Stomach smooth muscle (tissue), 2 donors: ENCODE data around the gene BFSP1.

Experiments used
- H3K27ac ChIP-seq: one replicate; pipeline ENCODE4 v1.7.0; 2013; ENCODE audit warnings: mild to moderate bottlenecking, low read length, inconsistent platforms
- H3K27me3 ChIP-seq, 2 donors: one replicate each; pipeline ENCODE4 v1.7.0; 2013; ENCODE audit warnings: low read length in 2 of 2; ENCODE audit not compliant: insufficient read depth in 2 of 2, control insufficient read depth in 1 of 2
- H3K36me3 ChIP-seq, 2 donors: one replicate each; pipeline ENCODE4 v1.7.0; 2013; ENCODE audit warnings: low read length in 2 of 2; ENCODE audit not compliant: control insufficient read depth in 2 of 2, insufficient read depth in 2 of 2
- H3K4me1 ChIP-seq: one replicate; pipeline ENCODE4 v1.7.0; 2013; ENCODE audit warnings: low read length; ENCODE audit not compliant: control insufficient read depth, insufficient read depth
- H3K4me3 ChIP-seq, 2 donors: one replicate each; pipeline ENCODE4 v1.7.0; 2013; ENCODE audit warnings: low read length in 2 of 2
- H3K9ac ChIP-seq, 2 donors: one replicate each; pipeline ENCODE4 v1.7.0; 2013; ENCODE audit warnings: low read length in 2 of 2, mild to moderate bottlenecking in 1 of 2
- H3K9me3 ChIP-seq, 2 donors: one replicate each; pipeline ENCODE4 v1.7.0; 2013; ENCODE audit warnings: low read length in 2 of 2; ENCODE audit not compliant: control insufficient read depth in 2 of 2
- donor health status: healthy.
- donor health status: Pancreatic carcinoma.

The BFSP1 gene

GRCh38 chr20:17505636-17506517, 25.3 kb downstream of the BFSP1 start:
- Histone ChIP-seq H3K4me1 (peaks cover 13% of the 10 kb centered on the region), H3K4me3 (peak overlapping the region; percentile 74 to 86), H3K9ac (peak overlapping the region; percentile 29 to 39), H3K9me3 (no peaks in the 10 kb centered on the region), H3K36me3 (no peaks in the 10 kb centered on the region), H3K27me3 (no peaks in the 10 kb centered on the region), H3K27ac (no peak overlapping the region)

GRCh38 chr20:17504898-17505635, 26.1 kb downstream of the BFSP1 start:
- Histone ChIP-seq H3K36me3 (no peaks in the 10 kb centered on the region), H3K9ac (peak overlapping the region; percentile 39 to 72), H3K27ac (no peak overlapping the region)

GRCh38 chr20:17504066-17504897, 26.9 kb downstream of the BFSP1 start:
- Histone ChIP-seq H3K27me3 (no peaks in the 10 kb centered on the region), H3K36me3 (no peaks in the 10 kb centered on the region), H3K9me3 (no peaks in the 10 kb centered on the region), H3K27ac (no peak overlapping the region), H3K4me1 (peaks cover 13% of the 10 kb centered on the region), H3K9ac (peak overlapping the region; percentile 39 to 72), H3K4me3 (peak overlapping the region; percentile 74 to 86)

More at GRCh38 chr20:17504898-17505635, 26.1 kb downstream of the BFSP1 start:
- H3K4me1 ChIP-seq = peaks cover 13% of the 10 kb centered on the region
- no peaks in the 10 kb centered on the region for H3K27me3 ChIP-seq
- peak overlapping the region; percentile 74 to 86 for H3K4me3 ChIP-seq
- H3K9me3 ChIP-seq = no peaks in the 10 kb centered on the region

- no peaks in the 10 kb centered on the region for H3K9me3 ChIP-seq
Measured at GRCh38 chr20:17503301-17504065, 27.7 kb downstream of the BFSP1 start.

GRCh38 chr20:17502105-17502504, 29.1 kb downstream of the BFSP1 start:
- Histone ChIP-seq H3K4me1 (peaks cover 18% of the 10 kb centered on the region), H3K27ac (no peak overlapping the region), H3K9me3 (no peaks in the 10 kb centered on the region), H3K27me3 (no peaks in the 10 kb centered on the region), H3K36me3 (no peaks in the 10 kb centered on the region), H3K9ac (no peak overlapping the region), H3K4me3 (no peak overlapping the region)

More at GRCh38 chr20:17503301-17504065, 27.7 kb downstream of the BFSP1 start:
- Histone ChIP-seq H3K4me3 (no peak overlapping the region), H3K4me1 (peaks cover 13% of the 10 kb centered on the region), H3K27me3 (no peaks in the 10 kb centered on the region), H3K36me3 (no peaks in the 10 kb centered on the region), H3K27ac (no peak overlapping the region), H3K9ac (peak overlapping the region in 1 of 2 donors; percentile 13)

GRCh38 chr20:17501701-17502100, 29.5 kb downstream of the BFSP1 start:
- Histone ChIP-seq H3K4me3 (no peak overlapping the region), H3K27ac (no peak overlapping the region), H3K9ac (no peak overlapping the region), H3K36me3 (no peaks in the 10 kb centered on the region), H3K27me3 (no peaks in the 10 kb centered on the region), H3K9me3 (no peaks in the 10 kb centered on the region), H3K4me1 (peaks cover 18% of the 10 kb centered on the region)

- H3K36me3 ChIP-seq = no peaks in the 10 kb centered on the region
- peaks cover 18% of the 10 kb centered on the region for H3K4me1 ChIP-seq
- H3K9ac ChIP-seq = no peak overlapping the region
- no peak overlapping the region for H3K4me3 ChIP-seq
- no peaks in the 10 kb centered on the region for H3K9me3 ChIP-seq
- H3K27ac ChIP-seq = no peak overlapping the region
- no peaks in the 10 kb centered on the region for H3K27me3 ChIP-seq
Measured at GRCh38 chr20:17500826-17501225, 30.4 kb downstream of the BFSP1 start.

GRCh38 chr20:17500271-17500670, 30.9 kb downstream of the BFSP1 start:
- Histone ChIP-seq H3K27ac (no peak overlapping the region), H3K27me3 (no peaks in the 10 kb centered on the region), H3K36me3 (no peaks in the 10 kb centered on the region), H3K9me3 (no peaks in the 10 kb centered on the region), H3K9ac (no peak overlapping the region), H3K4me3 (no peak overlapping the region), H3K4me1 (peaks cover 14% of the 10 kb centered on the region)

- peaks cover 5% of the 10 kb centered on the region for H3K4me1 ChIP-seq
- H3K9ac ChIP-seq = no peak overlapping the region
- no peak overlapping the region for H3K27ac ChIP-seq
Measured at GRCh38 chr20:17499041-17499440, 32.1 kb downstream of the BFSP1 start.

GRCh38 chr20:17498641-17499040, 32.5 kb downstream of the BFSP1 start:
- Histone ChIP-seq H3K9me3 (no peaks in the 10 kb centered on the region), H3K9ac (no peak overlapping the region), H3K27me3 (no peaks in the 10 kb centered on the region), H3K4me3 (no peak overlapping the region), H3K4me1 (peaks cover 5% of the 10 kb centered on the region), H3K27ac (no peak overlapping the region), H3K36me3 (no peaks in the 10 kb centered on the region)

More at GRCh38 chr20:17499041-17499440, 32.1 kb downstream of the BFSP1 start:
- Histone ChIP-seq H3K36me3 (no peaks in the 10 kb centered on the region), H3K4me3 (no peak overlapping the region), H3K9me3 (no peaks in the 10 kb centered on the region), H3K27me3 (no peaks in the 10 kb centered on the region)
